Vagina (tissue), 2 donors: ENCODE results near the gene MRPS15.

ENCODE experiments used
- CTCF ChIP-seq, 3 experiments: fragments of 450-650 bp in 2 of 3; fragments of 200-600 bp in 1 of 3; sonication (generic) in 1 of 3; IDR thresholded peaks; one replicate each; pipeline ENCODE4 v1.5.1; 2017 to 2019; ENCODE audit warnings: antibody characterized with exemption in 3 of 3, mild to moderate bottlenecking in 2 of 3, moderate library complexity in 2 of 3
- POLR2A ChIP-seq, 2 donors: fragments of 450-650 bp; IDR thresholded peaks; one replicate each; pipeline ENCODE4 v1.6.1; 2017; ENCODE audit warnings: antibody characterized with exemption in 2 of 2, mild to moderate bottlenecking in 2 of 2, moderate library complexity in 2 of 2

- TF ChIP-seq POLR2A (IDR thresholded peaks at IDR 0.05) = no peak
- TF ChIP-seq CTCF (IDR thresholded peaks at IDR 0.05) = no peak
Observed at GRCh38 chr1:36466370-36467026, 2.3 kb upstream of the MRPS15 start.
